ENCODE measurements around the gene OR2T2. TPM values are rescaled to one million over a fixed set of nuclear protein-coding genes. Genes with fewer than 3 reads are reported as not detected.
"Not testable (repeated sequence)": the region's sequence is repeated elsewhere in the genome, so short reads cannot be mapped to it uniquely, and the experiment has no call there.

Gene OR2T2, protein sequence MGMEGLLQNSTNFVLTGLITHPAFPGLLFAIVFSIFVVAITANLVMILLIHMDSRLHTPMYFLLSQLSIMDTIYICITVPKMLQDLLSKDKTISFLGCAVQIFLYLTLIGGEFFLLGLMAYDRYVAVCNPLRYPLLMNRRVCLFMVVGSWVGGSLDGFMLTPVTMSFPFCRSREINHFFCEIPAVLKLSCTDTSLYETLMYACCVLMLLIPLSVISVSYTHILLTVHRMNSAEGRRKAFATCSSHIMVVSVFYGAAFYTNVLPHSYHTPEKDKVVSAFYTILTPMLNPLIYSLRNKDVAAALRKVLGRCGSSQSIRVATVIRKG
- not detected for total RNA-seq

DNA sequence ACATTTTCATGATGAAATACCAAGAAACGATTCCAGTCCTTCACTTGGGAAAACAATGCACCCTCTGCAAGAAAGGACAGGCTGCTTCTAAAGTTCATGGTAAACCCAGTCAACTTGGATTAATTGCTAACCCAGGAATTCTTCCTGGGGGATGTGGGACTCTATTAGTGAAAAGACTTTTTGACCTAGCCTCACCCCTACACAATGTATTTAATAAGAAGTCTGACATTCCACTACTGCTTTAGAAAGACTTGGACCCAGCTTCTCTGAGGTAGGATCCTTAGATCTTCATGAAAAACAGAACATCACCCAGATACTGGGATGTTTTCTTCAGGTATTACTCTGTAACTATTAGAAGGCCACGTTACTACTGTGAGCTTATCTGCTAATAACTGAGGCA, at the start of gene OR2T2:
Gene OR2T2 (plus strand): TSS at position 239 of the 400 bp plus-strand sequence. CDS start 7,161 bp downstream, outside the sequence.
- DNase-seq: not testable (repeated sequence)

GRCh38 chr1:248402748-248403147, 42.7 kb upstream of the OR2T2 start, which contains the start of gene OR2T1:
TSS of gene OR2T1 (plus strand) at chr1:248403048. CDS start at chr1:248406148, 3,100 bp downstream.
- no peak for DNase-seq

GRCh38 chr1:248404024-248404423, 41.4 kb upstream of the OR2T2 start:
- no peak for DNase-seq

DNA sequence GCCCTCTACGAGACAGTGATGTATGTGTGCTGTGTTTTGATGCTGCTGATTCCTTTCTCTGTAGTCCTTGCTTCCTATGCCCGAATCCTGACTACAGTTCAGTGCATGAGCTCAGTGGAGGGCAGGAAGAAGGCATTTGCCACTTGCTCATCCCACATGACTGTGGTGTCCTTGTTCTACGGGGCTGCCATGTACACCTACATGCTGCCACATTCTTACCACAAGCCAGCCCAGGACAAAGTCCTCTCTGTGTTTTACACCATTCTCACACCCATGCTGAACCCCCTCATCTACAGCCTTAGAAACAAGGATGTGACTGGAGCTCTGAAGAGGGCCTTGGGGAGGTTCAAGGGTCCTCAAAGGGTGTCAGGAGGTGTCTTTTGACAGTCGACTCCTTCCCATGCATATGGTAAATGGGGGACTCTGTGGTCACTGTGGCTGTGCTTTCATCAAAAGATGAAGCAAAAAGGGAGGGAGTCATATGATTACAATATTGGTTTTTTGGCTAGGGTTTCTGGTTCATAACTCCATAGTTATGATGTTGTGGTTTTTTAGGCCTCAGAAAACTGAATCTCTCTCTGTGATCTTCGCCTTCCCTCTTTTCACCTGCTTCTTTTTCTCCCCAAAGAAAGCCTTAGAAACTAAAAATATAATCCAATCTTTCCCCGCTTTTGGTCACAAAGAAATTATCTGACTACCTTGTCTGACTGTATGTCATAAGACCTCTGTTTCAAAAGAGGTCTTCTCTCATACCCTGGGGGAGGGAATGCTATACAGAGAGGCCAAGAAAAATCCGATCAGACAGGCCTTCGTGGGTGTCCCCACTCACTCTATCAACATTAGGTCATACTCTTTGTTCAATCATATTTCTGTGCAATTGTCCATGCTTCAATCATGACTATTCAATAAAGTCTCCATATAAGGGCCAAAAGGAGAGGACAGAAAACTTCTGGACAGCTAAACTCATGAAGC, 38.4 kb upstream of the OR2T2 start:
- DNase-seq: no peak

- no peak for DNase-seq
Measured at GRCh38 chr1:248416226-248416625, 29.2 kb upstream of the OR2T2 start.

DNA sequence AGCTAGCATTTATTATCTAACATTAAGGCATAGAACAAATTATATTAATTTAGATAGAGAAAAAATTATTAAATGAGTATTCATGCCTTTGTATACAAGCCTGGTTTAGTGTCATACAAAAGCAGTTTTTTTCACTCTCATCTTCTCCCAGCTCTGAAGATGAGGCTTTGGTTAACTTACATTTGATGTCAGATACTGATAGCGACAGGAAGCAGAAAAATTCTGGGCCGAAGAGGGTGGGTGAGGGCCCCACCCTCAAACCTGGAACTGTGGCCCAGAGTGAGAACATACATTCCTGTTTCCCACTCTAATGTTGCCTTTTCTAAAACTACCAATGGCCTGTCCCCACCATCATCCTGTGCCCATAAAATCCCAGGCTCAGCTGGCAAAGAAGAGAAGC, 27.6 kb upstream of the OR2T2 start:
- DNase-seq: no peak

GRCh38 chr1:248421384-248421783, 24.1 kb upstream of the OR2T2 start:
- DNase-seq: no peak

- DNase-seq: not testable (repeated sequence)
Measured at GRCh38 chr1:248427526-248428191, 17.8 kb upstream of the OR2T2 start.

DNA sequence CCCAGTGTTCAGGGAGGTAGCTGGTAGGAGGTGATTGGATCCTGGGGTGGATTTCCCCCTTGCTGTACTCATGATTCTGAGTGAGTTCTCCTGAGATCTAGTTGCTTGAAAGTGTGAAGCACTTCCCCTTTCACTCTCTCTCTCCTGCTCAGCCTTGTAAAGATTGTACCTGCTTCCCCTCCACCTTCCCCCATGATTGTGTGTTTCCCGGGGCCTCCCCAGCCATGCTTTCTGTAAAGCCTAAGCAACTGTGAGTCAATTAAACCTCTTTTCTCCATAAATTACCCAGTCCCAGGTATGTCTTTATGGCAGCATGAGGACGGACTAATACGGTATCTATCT, 17.3 kb upstream of the OR2T2 start:
- DNase-seq: not testable (repeated sequence)

DNA sequence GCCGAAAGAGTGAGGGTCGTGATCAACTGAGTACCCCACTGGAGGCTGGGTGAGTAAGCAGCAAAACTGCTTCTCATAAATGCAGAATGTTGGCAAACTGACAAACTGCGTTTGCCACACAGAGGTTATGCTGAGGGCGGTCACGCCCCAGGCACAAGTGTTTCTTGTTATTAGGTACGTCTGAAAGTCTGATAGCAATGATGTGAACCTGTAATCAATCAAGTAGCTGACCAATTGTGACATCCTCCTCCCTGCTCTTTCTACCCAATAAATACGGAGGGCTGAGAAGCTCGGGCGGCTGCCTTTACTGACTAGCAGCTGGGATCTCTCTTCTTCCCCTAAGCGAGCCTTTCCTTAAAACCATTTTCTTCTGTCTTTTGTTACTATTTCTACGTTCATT, 13.8 kb upstream of the OR2T2 start:
- not testable (repeated sequence) for DNase-seq

- DNase-seq: not testable (repeated sequence)
Measured at GRCh38 chr1:248432201-248432600, 13.2 kb upstream of the OR2T2 start.

GRCh38 chr1:248433811-248434415, 11.5 kb upstream of the OR2T2 start:
- DNase-seq: not testable (repeated sequence)

DNA sequence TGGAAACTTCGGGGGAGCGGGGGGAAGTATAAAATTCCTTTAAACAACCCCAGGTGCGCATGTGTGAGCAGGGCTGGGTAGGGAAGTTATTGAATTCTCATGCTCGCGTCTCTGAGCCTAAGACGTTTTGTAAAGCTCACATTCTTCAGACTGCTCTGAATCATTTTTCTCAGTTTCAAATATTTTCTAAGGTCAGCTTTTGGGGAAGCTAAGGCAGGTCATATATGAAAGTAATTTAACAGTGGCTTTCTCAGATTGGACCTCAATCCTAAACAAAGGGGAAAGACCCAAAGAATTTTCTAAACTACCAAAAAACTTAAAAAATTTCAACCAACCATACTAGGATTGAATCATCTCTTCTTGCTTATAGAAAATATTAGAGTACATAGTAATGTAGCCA, 10.5 kb upstream of the OR2T2 start:
- DNase-seq: not testable (repeated sequence)

DNA sequence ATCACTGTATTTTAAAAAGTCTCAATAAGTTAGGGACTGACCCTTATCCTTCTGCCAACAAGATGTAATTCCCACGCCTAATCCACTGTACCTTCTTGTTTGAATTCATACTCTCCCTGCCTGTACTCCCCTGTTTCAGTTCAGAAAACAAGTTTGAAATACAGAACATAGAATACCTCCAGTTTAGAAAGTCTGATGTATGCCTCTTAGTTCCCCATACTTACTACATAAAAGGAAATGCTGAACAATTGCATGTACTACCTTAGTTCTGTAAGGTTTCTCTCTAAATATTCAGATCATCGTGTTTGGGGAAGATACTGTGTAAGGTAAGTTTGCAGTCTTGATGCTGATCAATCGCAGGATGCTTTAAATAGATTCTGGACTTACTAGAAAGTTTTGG, 9.1 kb upstream of the OR2T2 start:
- DNase-seq: not testable (repeated sequence)

- not testable (repeated sequence) for DNase-seq
Measured at GRCh38 chr1:248438668-248439067, 6.8 kb upstream of the OR2T2 start.

- not testable (repeated sequence) for DNase-seq
Measured at GRCh38 chr1:248439283-248439682, 6.2 kb upstream of the OR2T2 start.

- not testable (repeated sequence) for DNase-seq
Measured at GRCh38 chr1:248442500-248443277, 2.7 kb upstream of the OR2T2 start.

DNA sequence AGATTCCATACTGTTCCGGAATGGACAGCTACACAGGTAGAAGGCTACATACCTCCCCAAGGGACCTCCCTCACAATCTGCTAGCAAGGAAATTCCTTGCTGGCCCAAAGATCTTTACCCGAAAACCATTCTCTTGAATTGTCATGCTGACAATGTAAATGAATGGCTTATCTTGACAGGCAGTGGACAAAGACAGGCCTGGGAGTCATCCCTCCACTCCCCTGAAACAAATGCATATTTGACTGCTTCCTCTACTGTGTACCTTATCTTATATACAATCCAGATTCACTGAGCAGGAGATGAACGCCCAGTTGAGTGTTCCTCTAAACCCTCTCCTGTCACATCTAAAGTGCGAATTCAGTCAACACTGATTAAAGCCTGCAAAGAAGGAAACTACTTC, 834 bp upstream of the OR2T2 start:
- not testable (repeated sequence) for DNase-seq

DNA sequence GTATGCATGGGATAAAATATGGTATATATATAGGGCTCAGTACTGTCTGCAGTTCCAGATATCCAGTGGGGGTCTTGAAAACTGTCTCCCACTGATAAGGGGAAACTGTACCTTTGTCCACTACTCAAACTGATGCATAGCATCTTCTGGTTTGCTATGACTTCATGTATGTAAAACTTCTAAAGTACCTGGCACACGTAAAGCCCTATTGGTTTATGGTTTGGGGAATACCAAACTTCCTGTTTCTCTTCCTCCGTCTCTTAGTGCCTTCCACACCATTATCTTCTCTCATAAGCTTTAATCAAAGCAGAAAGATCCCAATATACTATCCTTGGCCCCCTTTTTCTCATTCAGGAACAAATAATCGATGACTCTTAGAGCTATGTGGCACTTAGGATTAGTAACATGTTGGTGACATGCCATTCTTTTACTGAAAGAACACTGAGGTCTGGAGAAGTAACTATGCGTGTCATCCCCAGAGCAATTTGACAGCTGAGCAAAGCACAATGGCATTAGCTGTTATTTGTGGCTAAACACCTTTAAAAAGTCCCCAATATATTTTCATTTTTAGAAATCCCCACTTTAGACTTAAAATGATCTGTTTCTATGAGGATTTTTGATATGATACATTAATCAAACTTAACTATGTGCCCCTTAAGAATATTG, 3.1 kb downstream of the OR2T2 start:
- not testable (repeated sequence) for DNase-seq

GRCh38 chr1:248449821-248450465, 4.5 kb downstream of the OR2T2 start:
- DNase-seq: not testable (repeated sequence)

All from skin of body (tissue), 2 donors.